ENCODE measurements around the gene TMEFF2. TPM values are rescaled to one million over a fixed set of nuclear protein-coding genes. Genes with fewer than 3 reads are reported as not detected.

The TMEFF2 gene
- total RNA-seq, 2 experiments from 2014 or later, result not detected

GRCh38 chr2:191916826-191917225 lies 277.9 kb downstream of the TMEFF2 start:
- no peak overlapping the region for H3K4me2 ChIP-seq (ENCODE audit: low read length)
- no peak overlapping the region for H3K4me3 ChIP-seq (ENCODE audit: low read depth, low read length, poor library complexity, severe bottlenecking)
- ChIA-PET POLR2A (interaction anchor here (0.7 to 0.9 kb wide), 2 partner anchors 14 to 351 kb away, joined by 3 to 4 read pairs; no protein-coding TSS in a partner anchor), CTCF (ENCODE audit: unreplicated experiment) (no interaction called here)
- no peaks in the 10 kb centered on the region for H4K20me1 ChIP-seq (ENCODE audit: insufficient read depth, low read length)
- H3K27ac ChIP-seq (ENCODE audit: low read depth, low read length, poor library complexity, severe bottlenecking), result no peak overlapping the region
- BruUV-seq (replicated peaks), result no TSS peak
- no peak overlapping the region for H2AFZ ChIP-seq (ENCODE audit: low read length)
- H3K9me2 ChIP-seq (ENCODE audit: insufficient read depth, low read length), result no peaks in the 10 kb centered on the region
- H3K36me3 ChIP-seq (ENCODE audit: insufficient read depth, low read length), result no peaks in the 10 kb centered on the region
- DNase-seq (ENCODE audit: low spot score), result no peak
- H3K4me1 ChIP-seq (ENCODE audit: insufficient read depth, low read length, poor library complexity, severe bottlenecking), result no peaks in the 10 kb centered on the region
- H3K79me2 ChIP-seq (ENCODE audit: insufficient read depth, low read depth, low read length), result no peaks in the 10 kb centered on the region
- no peaks in the 10 kb centered on the region for H3K9me3 ChIP-seq (ENCODE audit: low read length)
- intact Hi-C loops (cut with micrococcal nuclease; ENCODE audit: unreplicated experiment), result no loop called here
- TF ChIP-seq CTCF (conservative IDR thresholded peaks at IDR 0.05; ENCODE audit: low read length) (no peak), EZH2phosphoT487 (IDR thresholded peaks at IDR 0.05; ENCODE audit: borderline replicate concordance, low read depth, low read length) (no peak)

- H3K79me2 ChIP-seq (ENCODE audit: insufficient read depth, low read depth, low read length), result no peaks in the 10 kb centered on the region
- no peaks in the 10 kb centered on the region for H3K36me3 ChIP-seq (ENCODE audit: insufficient read depth, low read length)
- no peak for DNase-seq (ENCODE audit: low spot score)
- H3K9me3 ChIP-seq (ENCODE audit: low read length), result no peaks in the 10 kb centered on the region
- no peak for TF ChIP-seq CTCF (conservative IDR thresholded peaks at IDR 0.05; ENCODE audit: low read length)
- TF ChIP-seq EZH2phosphoT487 (IDR thresholded peaks at IDR 0.05; ENCODE audit: borderline replicate concordance, low read depth, low read length), result no peak
- no peak overlapping the region for H3K4me2 ChIP-seq (ENCODE audit: low read length)
- H3K4me1 ChIP-seq (ENCODE audit: insufficient read depth, low read length, poor library complexity, severe bottlenecking), result no peaks in the 10 kb centered on the region
- ChIA-PET CTCF (ENCODE audit: unreplicated experiment) (no interaction called here), POLR2A (no interaction called here)
- intact Hi-C loops (cut with micrococcal nuclease; ENCODE audit: unreplicated experiment), result no loop called here
- no peak overlapping the region for H3K4me3 ChIP-seq (ENCODE audit: low read depth, low read length, poor library complexity, severe bottlenecking)
- H3K27ac ChIP-seq (ENCODE audit: low read depth, low read length, poor library complexity, severe bottlenecking), result no peak overlapping the region
- H4K20me1 ChIP-seq (ENCODE audit: insufficient read depth, low read length), result no peaks in the 10 kb centered on the region
- no TSS peak for BruUV-seq (replicated peaks)
- no peak overlapping the region for H2AFZ ChIP-seq (ENCODE audit: low read length)
- no peaks in the 10 kb centered on the region for H3K9me2 ChIP-seq (ENCODE audit: insufficient read depth, low read length)
These were observed 279.0 kb downstream of the TMEFF2 start for GRCh38 chr2:191915750-191916149.

GRCh38 chr2:191913796-191914195 lies 280.9 kb downstream of the TMEFF2 start:
- Histone ChIP-seq H3K27ac (ENCODE audit: low read depth, low read length, poor library complexity, severe bottlenecking) (no peak overlapping the region), H3K36me3 (ENCODE audit: insufficient read depth, low read length) (no peaks in the 10 kb centered on the region), H4K20me1 (ENCODE audit: insufficient read depth, low read length) (no peaks in the 10 kb centered on the region), H3K79me2 (ENCODE audit: insufficient read depth, low read depth, low read length) (no peaks in the 10 kb centered on the region), H3K4me1 (ENCODE audit: insufficient read depth, low read length, poor library complexity, severe bottlenecking) (no peaks in the 10 kb centered on the region), H3K4me3 (ENCODE audit: low read depth, low read length, poor library complexity, severe bottlenecking) (no peak overlapping the region), H3K9me2 (ENCODE audit: insufficient read depth, low read length) (no peaks in the 10 kb centered on the region), H2AFZ (ENCODE audit: low read length) (no peak overlapping the region), H3K4me2 (ENCODE audit: low read length) (no peak overlapping the region), H3K9me3 (ENCODE audit: low read length) (no peaks in the 10 kb centered on the region)
- no TSS peak for BruUV-seq (replicated peaks)
- DNase-seq (ENCODE audit: low spot score), result no peak
- CTCF ChIA-PET (ENCODE audit: unreplicated experiment), result no interaction called here
- POLR2A ChIA-PET, result no interaction called here
- TF ChIP-seq EZH2phosphoT487 (IDR thresholded peaks at IDR 0.05; ENCODE audit: borderline replicate concordance, low read depth, low read length), result no peak
- intact Hi-C loops (cut with micrococcal nuclease; ENCODE audit: unreplicated experiment), result no loop called here
